Stomach (tissue), 4 donors: ENCODE results near the gene KCNK5.

Source experiments
- CTCF ChIP-seq, 7 experiments: fragments of 450-650 bp in 4 of 7; fragments of 200-600 bp in 3 of 7; sonication (generic) in 3 of 7; IDR thresholded peaks; one replicate each; pipeline ENCODE4 v1.5.1; 2016 to 2019; ENCODE audit warnings: antibody characterized with exemption in 7 of 7, control low read depth in 2 of 7, mild to moderate bottlenecking in 1 of 7
- EP300 ChIP-seq: sonication (generic); formaldehyde crosslinking; IDR thresholded peaks from one replicate; pipeline ENCODE4 v1.6.1; 2017; ENCODE audit warnings: antibody characterized with exemption
- POLR2AphosphoS5 ChIP-seq, 3 donors: sonication (generic); formaldehyde crosslinking; IDR thresholded peaks; one replicate each; pipeline ENCODE4 v1.6.1; 2016; ENCODE audit warnings: antibody characterized with exemption in 3 of 3

- TF ChIP-seq CTCF (IDR thresholded peaks at IDR 0.05) (no peak), POLR2AphosphoS5 (IDR thresholded peaks at IDR 0.05) (no peak), EP300 (no peak)
These were observed 56.0 kb downstream of the KCNK5 start for GRCh38 chr6:39173270-39173669.
